COLO829 (cell line): ENCODE results near the gene OR2T12.
A peak's percentile ranks its signal among the peaks of the same experiment; 100 is the strongest.
"Not testable (repeated sequence)": the region's sequence is repeated elsewhere in the genome, so short reads cannot be mapped to it uniquely, and the experiment has no call there.

ENCODE experiments used
- DNase-seq: peaks from one replicate; pipeline ENCODE4 v3.0.0; 2012; ENCODE audit warnings: low spot score

OR2T12 gene

GRCh38 chr1:248303324-248303723 is at the start of gene OR2T12:
OR2T12 (minus strand) TSS chr1:248303424; CDS start chr1:248295578, 7,846 bp downstream.
- DNase-seq: no peak

GRCh38 chr1:248348475-248348874 is 45.3 kb upstream of the OR2T12 start, which contains the start of gene OR14C36:
OR14C36 (plus strand) TSS chr1:248348775; CDS start chr1:248348775, 0 bp downstream.
- no peak for DNase-seq

GRCh38 chr1:248343451-248343850 is 40.2 kb upstream of the OR2T12 start:
- no peak for DNase-seq

- no peak for DNase-seq
Measured at GRCh38 chr1:248324468-248324867, 21.2 kb upstream of the OR2T12 start, which contains the start of gene OR2M7. OR2M7 (minus strand) TSS chr1:248324568; CDS start chr1:248324568, 0 bp downstream.

GRCh38 chr1:248316796-248317195 is 13.6 kb upstream of the OR2T12 start:
- no peak for DNase-seq

GRCh38 chr1:248306740-248307139 is 3.5 kb upstream of the OR2T12 start:
- not testable (repeated sequence) for DNase-seq

- DNase-seq: peak; percentile 3
Measured at GRCh38 chr1:248306103-248306502, 2.9 kb upstream of the OR2T12 start.

- not testable (repeated sequence) for DNase-seq
Measured at GRCh38 chr1:248305672-248306071, 2.4 kb upstream of the OR2T12 start.

- no peak for DNase-seq
Measured at GRCh38 chr1:248288391-248288790, 14.8 kb downstream of the OR2T12 start.

GRCh38 chr1:248277876-248278275 is 25.3 kb downstream of the OR2T12 start, which contains the start of gene OR2T33:
OR2T33 (minus strand) TSS chr1:248277976; CDS start chr1:248273814, 4,162 bp downstream.
- DNase-seq: no peak

- not testable (repeated sequence) for DNase-seq
Measured at GRCh38 chr1:248273225-248273624, 30.0 kb downstream of the OR2T12 start.

- no peak for DNase-seq
Measured at GRCh38 chr1:248268178-248268577, 35.0 kb downstream of the OR2T12 start.

- not testable (repeated sequence) for DNase-seq
Measured at GRCh38 chr1:248259309-248259708, 43.9 kb downstream of the OR2T12 start.

- DNase-seq: peak; percentile 70
Measured at GRCh38 chr1:248243204-248243603, 60.0 kb downstream of the OR2T12 start.
